ENCODE results near the gene TRAM2.

DNA sequence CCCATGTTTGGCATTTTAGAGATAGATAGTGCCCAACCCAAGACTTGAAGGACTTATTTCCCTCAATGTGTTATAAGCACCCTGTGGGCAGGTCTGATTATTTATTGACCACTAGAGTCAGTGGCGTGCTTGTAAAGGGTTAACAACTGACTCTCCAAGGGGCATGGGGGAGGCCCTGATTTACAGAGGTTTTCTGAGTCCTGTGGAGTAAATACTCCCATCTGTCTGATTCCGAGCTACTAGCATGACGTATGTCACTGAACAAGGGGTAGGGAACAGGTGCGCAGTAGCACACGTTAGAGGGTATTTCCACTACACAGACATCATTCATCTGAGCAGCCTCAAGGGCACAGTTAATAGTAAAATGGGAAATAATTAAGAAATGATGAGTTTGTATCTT, 17.4 kb upstream of the TRAM2 start:
- TF ChIP-seq, protein P1, sequence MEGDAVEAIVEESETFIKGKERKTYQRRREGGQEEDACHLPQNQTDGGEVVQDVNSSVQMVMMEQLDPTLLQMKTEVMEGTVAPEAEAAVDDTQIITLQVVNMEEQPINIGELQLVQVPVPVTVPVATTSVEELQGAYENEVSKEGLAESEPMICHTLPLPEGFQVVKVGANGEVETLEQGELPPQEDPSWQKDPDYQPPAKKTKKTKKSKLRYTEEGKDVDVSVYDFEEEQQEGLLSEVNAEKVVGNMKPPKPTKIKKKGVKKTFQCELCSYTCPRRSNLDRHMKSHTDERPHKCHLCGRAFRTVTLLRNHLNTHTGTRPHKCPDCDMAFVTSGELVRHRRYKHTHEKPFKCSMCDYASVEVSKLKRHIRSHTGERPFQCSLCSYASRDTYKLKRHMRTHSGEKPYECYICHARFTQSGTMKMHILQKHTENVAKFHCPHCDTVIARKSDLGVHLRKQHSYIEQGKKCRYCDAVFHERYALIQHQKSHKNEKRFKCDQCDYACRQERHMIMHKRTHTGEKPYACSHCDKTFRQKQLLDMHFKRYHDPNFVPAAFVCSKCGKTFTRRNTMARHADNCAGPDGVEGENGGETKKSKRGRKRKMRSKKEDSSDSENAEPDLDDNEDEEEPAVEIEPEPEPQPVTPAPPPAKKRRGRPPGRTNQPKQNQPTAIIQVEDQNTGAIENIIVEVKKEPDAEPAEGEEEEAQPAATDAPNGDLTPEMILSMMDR (IDR thresholded peaks at IDR 0.05): no peak
- no peak for TF ChIP-seq POLR2A (IDR thresholded peaks at IDR 0.05)

Measured in testis (tissue), 2 donors.